Naive B cell (primary cell): ENCODE measurements around the gene ULBP1. TPM values are rescaled to one million over a fixed set of nuclear protein-coding genes. Genes with fewer than 3 reads are reported as not detected.
"Not testable (repeated sequence)": the region's sequence is repeated elsewhere in the genome, so short reads cannot be mapped to it uniquely, and the experiment has no call there.

Source experiments
- ATAC-seq, 2 donors: fragments of 150-1000 bp; cut with Tn5 transposase; 2 replicates each; pipeline ENCODE4 v1.10.0; 2021; ENCODE audit warnings: low read depth in 2 of 2, mild to moderate bottlenecking in 2 of 2, moderate library complexity in 2 of 2
- DNase-seq: peaks from one replicate; pipeline ENCODE4 v3.0.0; 2022
- H3K27ac Mint-ChIP-seq, 6 donors: one replicate each; pipeline ENCODE4 v1.8.0; 2020 to 2022; ENCODE audit warnings: mild to moderate bottlenecking in 6 of 6, mixed read lengths in 6 of 6, moderate library complexity in 5 of 6, inconsistent platforms in 2 of 6
- H3K27me3 Mint-ChIP-seq, 3 donors: one replicate each; pipeline ENCODE4 v1.8.0; 2021 to 2022; ENCODE audit warnings: mixed read lengths in 3 of 3, mild to moderate bottlenecking in 1 of 3
- H3K36me3 Mint-ChIP-seq, 2 donors: one replicate each; pipeline ENCODE4 v1.8.0; 2020 to 2022; ENCODE audit warnings: mixed read lengths in 2 of 2, inconsistent platforms in 1 of 2, mild to moderate bottlenecking in 1 of 2
- H3K4me1 Mint-ChIP-seq, 3 donors: one replicate each; pipeline ENCODE4 v1.8.0; 2020 to 2022; ENCODE audit warnings: mixed read lengths in 3 of 3, inconsistent platforms in 1 of 3, mild to moderate bottlenecking in 1 of 3, moderate library complexity in 1 of 3
- H3K4me3 Mint-ChIP-seq, 8 donors: one replicate each; pipeline ENCODE4 v1.8.0; 2020 to 2022; ENCODE audit warnings: mild to moderate bottlenecking in 8 of 8, mixed read lengths in 8 of 8, moderate library complexity in 8 of 8, inconsistent platforms in 2 of 8
- H3K9me3 Mint-ChIP-seq, 7 donors: one replicate each; pipeline ENCODE4 v1.8.0; 2020 to 2022; ENCODE audit warnings: mixed read lengths in 7 of 7, mild to moderate bottlenecking in 5 of 7, inconsistent platforms in 2 of 7, moderate library complexity in 1 of 7
- polyA plus RNA-seq, 6 donors: library from polyadenylated mRNA; unstranded; fragments of 300-500 nt; fragmentation: Illumina TruSeq; gene quantifications; one replicate each; pipeline ENCODE4 v1.2.3, GENCODE V29; 2021; ENCODE audit warnings: low read depth in 6 of 6

ULBP1 gene
- polyA plus RNA-seq, 6 donors from 2014 or later, result not detected

GRCh38 chr6:149991838-149992237 lies 28.1 kb downstream of the ULBP1 start:
- peak overlapping the region in 7 of 8 donors; percentile 62 to 92 (median 86) for H3K4me3 Mint-ChIP-seq
- ATAC-seq, result no peak
- H3K4me1 Mint-ChIP-seq, result peaks cover 23 to 39% (median 29%) of the 10 kb centered on the region in 3 donors
- peaks cover 63 to 89% (median 86%) of the 10 kb centered on the region in 3 donors for H3K27me3 Mint-ChIP-seq
- H3K36me3 Mint-ChIP-seq, result peaks cover 6 to 14% of the 10 kb centered on the region in 2 donors
- DNase-seq, result no peak
- H3K27ac Mint-ChIP-seq, result peak overlapping the region in 3 of 6 donors; percentile 14 to 95 (median 89)
- peaks cover 5 to 29% (median 22%) of the 10 kb centered on the region in 7 donors for H3K9me3 Mint-ChIP-seq

- Mint-ChIP-seq H3K27ac (no peak overlapping the region), H3K4me3 (no peak overlapping the region), H3K36me3 (peaks cover 0 to 9% of the 10 kb centered on the region in 2 donors), H3K4me1 (peaks cover 9 to 17% (median 16%) of the 10 kb centered on the region in 3 donors), H3K9me3 (peaks cover 0 to 4% (median 3%) of the 10 kb centered on the region in 7 donors), H3K27me3 (peaks cover 50 to 88% (median 69%) of the 10 kb centered on the region in 3 donors)
- ATAC-seq, result no peak
- DNase-seq, result no peak
These were observed 31.6 kb downstream of the ULBP1 start for GRCh38 chr6:149995235-149995750.

- DNase-seq (no peak), ATAC-seq (no peak)
- no peak overlapping the region for H3K27ac Mint-ChIP-seq
- H3K36me3 Mint-ChIP-seq, result peaks cover under 1 to 9% of the 10 kb centered on the region in 2 donors
- H3K4me1 Mint-ChIP-seq, result peaks cover 4 to 11% (median 10%) of the 10 kb centered on the region in 3 donors
- no peak overlapping the region for H3K4me3 Mint-ChIP-seq
- H3K9me3 Mint-ChIP-seq, result no peaks in the 10 kb centered on the region
- peaks cover 49 to 88% (median 63%) of the 10 kb centered on the region in 3 donors for H3K27me3 Mint-ChIP-seq
These were observed 32.2 kb downstream of the ULBP1 start for GRCh38 chr6:149995971-149996370.

- DNase-seq (no peak), ATAC-seq (no peak)
- no peak overlapping the region for H3K4me3 Mint-ChIP-seq
- H3K9me3 Mint-ChIP-seq, result peaks cover 0 to 5% (median 0%) of the 10 kb centered on the region in 7 donors
- H3K27me3 Mint-ChIP-seq, result peaks cover 30 to 70% (median 31%) of the 10 kb centered on the region in 3 donors
- peaks cover 6 to 13% (median 10%) of the 10 kb centered on the region in 3 donors for H3K4me1 Mint-ChIP-seq
- H3K27ac Mint-ChIP-seq, result peak overlapping the region in 1 of 6 donors; percentile 69
- peaks cover 9% of the 10 kb centered on the region in 2 donors for H3K36me3 Mint-ChIP-seq
These were observed 35.9 kb downstream of the ULBP1 start for GRCh38 chr6:149999636-150000035.

- Mint-ChIP-seq H3K27me3 (peaks cover 12 to 60% (median 26%) of the 10 kb centered on the region in 3 donors), H3K4me3 (no peak overlapping the region), H3K36me3 (peaks cover 9% of the 10 kb centered on the region in 2 donors), H3K27ac (peak overlapping the region in 2 of 6 donors; percentile 4 to 85), H3K4me1 (peaks cover 6 to 26% (median 15%) of the 10 kb centered on the region in 3 donors), H3K9me3 (peaks cover 0 to 5% (median 0%) of the 10 kb centered on the region in 7 donors)
- ATAC-seq (no peak), DNase-seq (no peak)
These were observed 37.7 kb downstream of the ULBP1 start for GRCh38 chr6:150001295-150002008.

GRCh38 chr6:150002710-150003109 lies 39.0 kb downstream of the ULBP1 start:
- DNase-seq (no peak), ATAC-seq (no peak)
- peaks cover 0 to 5% (median 0%) of the 10 kb centered on the region in 7 donors for H3K9me3 Mint-ChIP-seq
- peaks cover 10 to 29% (median 15%) of the 10 kb centered on the region in 3 donors for H3K4me1 Mint-ChIP-seq
- peak overlapping the region in 2 of 6 donors; percentile 78 to 85 for H3K27ac Mint-ChIP-seq
- H3K4me3 Mint-ChIP-seq, result peak overlapping the region in 1 of 8 donors; percentile 44
- H3K27me3 Mint-ChIP-seq, result peaks cover 8 to 54% (median 21%) of the 10 kb centered on the region in 3 donors
- peaks cover 9% of the 10 kb centered on the region in 2 donors for H3K36me3 Mint-ChIP-seq

GRCh38 chr6:150003599-150003998 lies 39.9 kb downstream of the ULBP1 start:
- ATAC-seq, H3K36me3 Mint-ChIP-seq, H3K9me3 Mint-ChIP-seq, DNase-seq: not testable (repeated sequence)
- peak overlapping the region in 5 of 6 donors; percentile 43 to 100 (median 88) for H3K27ac Mint-ChIP-seq
- H3K4me3 Mint-ChIP-seq, result peak overlapping the region in 4 of 8 donors; percentile 88 to 98 (median 96)
- peaks cover 10 to 29% (median 15%) of the 10 kb centered on the region in 3 donors for H3K4me1 Mint-ChIP-seq
- peaks cover 15 to 54% (median 26%) of the 10 kb centered on the region in 3 donors for H3K27me3 Mint-ChIP-seq

- Mint-ChIP-seq H3K27me3 (peaks cover 18 to 53% (median 31%) of the 10 kb centered on the region in 3 donors), H3K36me3 (peaks cover 7 to 9% of the 10 kb centered on the region in 2 donors), H3K4me1 (peaks cover 10 to 29% (median 15%) of the 10 kb centered on the region in 3 donors), H3K27ac (peak overlapping the region; percentile 74 to 100 (median 99)), H3K9me3 (peaks cover 0 to 5% (median 0%) of the 10 kb centered on the region in 7 donors), H3K4me3 (peak overlapping the region; percentile 66 to 99 (median 97))
- DNase-seq (peak; percentile 86), ATAC-seq (peak; percentile 76 to 79)
These were observed 40.5 kb downstream of the ULBP1 start for GRCh38 chr6:150004101-150004782.

GRCh38 chr6:150004783-150005717 lies 41.3 kb downstream of the ULBP1 start:
- Mint-ChIP-seq H3K4me1 (peaks cover 10 to 29% (median 15%) of the 10 kb centered on the region in 3 donors), H3K4me3 (peak overlapping the region; percentile 66 to 99 (median 97)), H3K27ac (peak overlapping the region; percentile 88 to 100 (median 99)), H3K9me3 (peaks cover 0 to 5% (median 0%) of the 10 kb centered on the region in 7 donors), H3K36me3 (peaks cover 0 to 9% of the 10 kb centered on the region in 2 donors), H3K27me3 (peaks cover 19 to 52% (median 39%) of the 10 kb centered on the region in 3 donors)
- DNase-seq (peak; percentile 86), ATAC-seq (peak; percentile 62 to 68)

- DNase-seq, result no peak
- Mint-ChIP-seq H3K36me3 (peaks cover 0 to 8% of the 10 kb centered on the region in 2 donors), H3K4me1 (peaks cover 10 to 29% (median 15%) of the 10 kb centered on the region in 3 donors), H3K9me3 (peaks cover 0 to 5% (median 0%) of the 10 kb centered on the region in 7 donors), H3K27me3 (peaks cover 24 to 52% (median 40%) of the 10 kb centered on the region in 3 donors), H3K27ac (peak overlapping the region; percentile 88 to 100 (median 99)), H3K4me3 (peak overlapping the region; percentile 66 to 99 (median 97))
- ATAC-seq, result no peak
These were observed 42.3 kb downstream of the ULBP1 start for GRCh38 chr6:150005761-150006651.

GRCh38 chr6:150006961-150007464 lies 43.3 kb downstream of the ULBP1 start:
- H3K27me3 Mint-ChIP-seq, result peaks cover 24 to 51% (median 47%) of the 10 kb centered on the region in 3 donors
- H3K4me3 Mint-ChIP-seq, result peak overlapping the region in 6 of 8 donors; percentile 19 to 88 (median 28)
- no peak for DNase-seq

More at GRCh38 chr6:150006961-150007464, 43.3 kb downstream of the ULBP1 start:
- H3K4me1 Mint-ChIP-seq, result peaks cover 10 to 29% (median 15%) of the 10 kb centered on the region in 3 donors
- H3K9me3 Mint-ChIP-seq, result peaks cover 0 to 5% (median 0%) of the 10 kb centered on the region in 7 donors
- no peak for ATAC-seq
- H3K36me3 Mint-ChIP-seq, result peaks cover 0 to 5% of the 10 kb centered on the region in 2 donors
- peak overlapping the region in 2 of 6 donors; percentile 1 to 4 for H3K27ac Mint-ChIP-seq
